Stimulated activated CD4-positive, alpha-beta T cell treated with anti-CD3 and anti-CD28 coated beads, Interleukin-1b, Interleukin-23, amount 100 ng/mL, for 48 hours (primary cell): ENCODE data around the gene RAB40B.
A peak's percentile ranks its signal among the peaks of the same experiment; 100 is the strongest.
"Not testable (repeated sequence)": the region's sequence is repeated elsewhere in the genome, so short reads cannot be mapped to it uniquely, and the experiment has no call there.

Source experiments
- DNase-seq: peaks from one replicate; pipeline ENCODE4 v3.0.0-alpha.2; 2020

The RAB40B gene, protein sequence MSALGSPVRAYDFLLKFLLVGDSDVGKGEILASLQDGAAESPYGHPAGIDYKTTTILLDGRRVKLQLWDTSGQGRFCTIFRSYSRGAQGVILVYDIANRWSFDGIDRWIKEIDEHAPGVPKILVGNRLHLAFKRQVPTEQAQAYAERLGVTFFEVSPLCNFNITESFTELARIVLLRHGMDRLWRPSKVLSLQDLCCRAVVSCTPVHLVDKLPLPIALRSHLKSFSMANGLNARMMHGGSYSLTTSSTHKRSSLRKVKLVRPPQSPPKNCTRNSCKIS

GRCh38 chr17:82698065-82698973 lies at the start of gene RAB40B:
Gene RAB40B (minus strand): TSS chr17:82698698. CDS start chr17:82698596, 102 bp downstream.
- peak; percentile 99 for DNase-seq

GRCh38 chr17:82745524-82745923 lies 47.0 kb upstream of the RAB40B start:
- no peak for DNase-seq

DNA sequence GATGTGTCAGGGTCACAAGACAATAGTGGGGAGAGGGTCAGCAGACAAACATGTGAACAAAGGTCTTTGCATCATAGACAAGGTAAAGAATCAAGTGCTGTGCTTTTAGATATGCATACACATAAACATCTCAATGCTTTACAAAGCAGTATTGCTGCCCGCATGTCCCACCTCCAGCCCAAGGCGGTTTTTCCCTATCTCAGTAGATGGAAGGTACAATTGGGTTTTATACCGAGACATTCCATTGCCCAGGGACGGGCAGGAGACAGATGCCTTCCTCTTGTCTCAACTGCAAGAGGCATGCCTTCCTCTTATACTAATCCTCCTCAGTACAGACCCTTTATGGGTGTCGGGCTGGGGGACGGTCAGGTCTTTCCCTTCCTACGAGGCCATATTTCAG lies 46.2 kb upstream of the RAB40B start:
- not testable (repeated sequence) for DNase-seq

DNA sequence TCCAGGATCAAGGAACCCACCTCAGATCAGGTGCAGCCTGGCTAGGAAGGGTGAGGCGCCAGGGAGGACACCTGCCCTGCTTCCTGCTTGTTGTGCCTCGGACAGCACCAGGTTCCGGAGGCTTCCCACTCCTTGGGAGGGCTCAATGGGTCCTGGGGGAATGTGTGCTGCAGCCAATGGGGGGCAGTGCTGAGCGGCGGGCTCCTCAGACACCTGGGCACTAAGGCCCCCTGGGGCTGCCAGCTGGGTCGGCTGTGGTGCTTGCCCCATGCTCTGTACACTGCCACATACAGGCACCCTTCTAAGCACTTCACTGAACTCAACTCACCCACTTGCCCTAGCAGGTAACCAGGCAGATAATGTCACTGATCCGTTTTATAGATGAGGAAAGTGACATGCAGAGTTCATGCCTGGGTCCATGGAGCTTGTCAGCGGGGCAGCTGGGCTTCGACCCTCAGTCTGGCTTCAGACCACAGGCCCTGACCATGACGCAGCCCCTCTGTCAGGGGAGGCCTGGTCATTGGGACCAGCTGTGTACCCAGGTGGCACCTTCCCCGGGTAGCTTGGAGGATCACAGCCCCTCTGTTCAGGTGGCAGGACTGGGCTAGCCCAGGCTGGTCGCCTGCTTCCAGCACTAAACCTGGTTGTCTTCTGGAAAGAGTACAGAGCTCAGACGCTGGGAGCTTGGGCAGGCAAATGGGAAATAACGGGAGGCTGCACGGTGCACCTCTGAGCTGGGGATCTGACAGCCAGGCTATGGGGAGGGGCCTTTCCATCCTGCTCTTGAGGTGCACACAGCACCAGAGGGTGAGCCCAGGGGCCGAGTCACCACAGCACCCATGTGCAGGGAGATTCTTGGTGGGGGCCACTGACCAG lies 45.1 kb upstream of the RAB40B start:
- DNase-seq, result no peak

DNA sequence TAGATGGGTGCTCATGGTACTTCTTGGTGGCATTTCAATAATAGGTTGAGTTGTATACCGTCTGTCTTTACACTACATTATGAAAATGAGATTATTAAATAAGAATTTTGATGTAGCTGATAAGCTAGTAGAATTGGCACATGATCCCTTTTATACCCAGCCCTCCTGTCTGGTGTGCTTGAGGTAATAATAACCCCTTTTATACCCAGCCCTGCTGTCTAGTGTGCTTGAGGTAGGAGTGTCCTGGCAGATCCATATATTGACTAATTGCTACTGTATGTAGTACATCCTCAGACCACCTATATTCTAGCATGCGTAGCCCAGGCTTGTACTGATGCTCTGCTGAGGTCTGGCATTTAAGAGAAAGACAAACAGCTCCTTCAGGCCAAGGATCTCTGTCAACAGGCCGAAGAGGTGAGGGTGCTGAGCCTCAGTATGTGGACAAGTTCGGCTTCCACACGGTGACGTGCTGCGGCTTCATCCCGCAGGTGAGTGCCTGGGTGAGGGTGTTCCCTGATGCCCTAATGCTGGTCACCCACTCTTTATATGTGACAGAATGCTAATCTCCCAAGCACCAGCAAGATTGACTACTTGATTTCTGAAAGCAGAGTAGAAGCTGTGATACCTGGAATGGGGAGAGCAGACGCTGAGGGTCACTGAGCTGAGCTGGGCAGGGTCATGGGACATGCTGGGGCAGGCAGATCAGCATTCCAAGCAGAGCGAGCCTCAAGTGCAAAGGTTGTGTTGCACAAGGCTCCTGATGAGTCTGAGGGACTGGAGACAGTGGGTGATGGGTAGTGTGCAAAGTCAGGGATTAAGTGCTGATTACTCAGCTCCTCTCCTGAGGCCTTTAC lies 42.6 kb upstream of the RAB40B start:
- no peak for DNase-seq

GRCh38 chr17:82737967-82738877 lies 39.7 kb upstream of the RAB40B start:
- DNase-seq, result no peak

- no peak for DNase-seq
Measured at GRCh38 chr17:82736511-82737185, 38.1 kb upstream of the RAB40B start.

GRCh38 chr17:82734987-82735866 lies 36.7 kb upstream of the RAB40B start, which contains the start of gene FN3K:
Gene FN3K (plus strand): TSS chr17:82735615. CDS start chr17:82735637, 22 bp downstream.
- DNase-seq, result no peak

GRCh38 chr17:82732118-82732743 lies 33.7 kb upstream of the RAB40B start:
- DNase-seq, result no peak

DNA sequence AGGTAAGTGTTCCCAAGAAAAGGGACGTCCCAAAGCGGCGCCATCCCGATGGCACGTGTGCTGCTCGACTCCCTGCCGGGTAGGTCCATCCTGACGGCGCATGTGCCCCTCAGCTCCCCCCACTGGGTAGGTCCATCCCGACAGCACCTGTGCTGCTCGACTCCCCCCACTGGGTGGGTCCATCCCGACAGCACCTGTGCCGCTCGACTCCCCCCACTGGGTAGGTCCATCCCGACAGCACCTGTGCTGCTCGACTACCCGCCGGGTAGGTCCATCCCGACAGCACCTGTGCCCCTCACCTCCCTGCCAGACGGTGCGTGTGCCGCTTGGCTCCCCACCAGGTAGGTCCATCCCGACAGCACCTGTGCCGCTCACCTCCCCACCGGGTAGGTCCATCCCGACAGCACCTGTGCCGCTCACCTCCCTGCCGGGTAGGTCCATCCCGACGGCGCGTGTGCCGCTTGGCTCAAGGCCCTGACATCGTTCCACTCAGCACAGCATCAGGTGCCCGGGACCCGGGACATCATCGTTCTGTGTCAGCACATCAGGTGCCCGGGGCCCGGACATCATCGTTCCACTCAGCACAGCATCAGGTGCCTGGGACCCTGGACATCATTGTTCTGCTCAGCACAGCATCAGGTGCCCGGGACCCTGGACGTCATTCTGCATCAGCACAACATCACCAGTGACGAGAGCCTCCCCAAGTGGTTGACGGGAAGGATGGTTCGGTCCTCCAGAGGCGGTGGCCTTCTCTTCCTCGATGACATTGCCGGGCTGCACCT lies 31.2 kb upstream of the RAB40B start:
- DNase-seq, result no peak

DNA sequence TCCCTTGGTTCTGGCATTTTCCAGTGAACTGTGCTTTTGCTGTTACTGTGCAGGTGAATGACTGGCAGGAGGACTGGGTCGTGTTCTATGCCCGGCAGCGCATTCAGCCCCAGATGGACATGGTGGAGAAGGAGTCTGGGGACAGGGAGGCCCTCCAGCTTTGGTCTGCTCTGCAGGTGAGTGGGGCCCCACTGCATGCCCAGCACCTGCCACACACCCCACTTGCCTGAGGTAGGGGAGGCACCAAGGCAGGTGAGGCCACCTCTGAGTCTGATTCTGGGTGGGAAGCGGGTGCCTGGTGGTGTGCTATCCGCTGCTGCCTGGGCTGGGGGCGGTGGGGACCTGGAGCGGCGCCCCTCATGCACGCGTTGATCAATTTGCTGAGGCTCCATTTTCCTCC lies 27.9 kb upstream of the RAB40B start:
- no peak for DNase-seq

DNA sequence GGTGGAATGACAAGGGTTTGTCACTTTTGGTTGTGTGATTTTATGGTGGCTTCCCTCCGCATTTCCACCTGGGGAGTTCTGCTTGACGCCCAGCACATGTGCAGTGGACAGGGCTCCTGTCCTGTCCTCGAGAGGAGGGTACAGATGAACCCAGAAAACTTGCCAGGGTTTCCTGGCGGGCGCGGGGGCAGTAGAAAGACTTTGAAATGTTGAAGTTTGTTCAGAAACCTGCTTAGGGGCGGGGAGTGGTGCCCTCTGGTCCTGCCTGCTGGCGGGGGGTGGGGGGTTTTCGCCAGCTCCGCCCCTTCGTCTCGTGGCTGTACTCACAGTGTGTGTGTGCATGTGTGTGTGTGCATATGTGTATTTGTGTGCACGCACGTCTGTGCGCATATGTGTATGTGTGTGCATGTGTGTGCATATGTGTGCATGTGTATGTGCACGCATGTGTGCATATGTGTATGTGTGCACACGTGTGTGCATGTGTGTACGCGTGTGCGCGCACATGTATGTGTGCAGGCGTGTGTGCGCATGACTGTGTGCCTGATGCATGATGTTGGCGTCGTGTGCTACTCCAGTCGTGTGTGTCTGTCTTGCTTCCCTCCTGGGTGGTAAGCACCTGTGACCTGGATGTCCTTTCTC lies 24.8 kb upstream of the RAB40B start:
- no peak for DNase-seq

- no peak for DNase-seq
Measured at GRCh38 chr17:82722341-82723013, 24.0 kb upstream of the RAB40B start.

DNA sequence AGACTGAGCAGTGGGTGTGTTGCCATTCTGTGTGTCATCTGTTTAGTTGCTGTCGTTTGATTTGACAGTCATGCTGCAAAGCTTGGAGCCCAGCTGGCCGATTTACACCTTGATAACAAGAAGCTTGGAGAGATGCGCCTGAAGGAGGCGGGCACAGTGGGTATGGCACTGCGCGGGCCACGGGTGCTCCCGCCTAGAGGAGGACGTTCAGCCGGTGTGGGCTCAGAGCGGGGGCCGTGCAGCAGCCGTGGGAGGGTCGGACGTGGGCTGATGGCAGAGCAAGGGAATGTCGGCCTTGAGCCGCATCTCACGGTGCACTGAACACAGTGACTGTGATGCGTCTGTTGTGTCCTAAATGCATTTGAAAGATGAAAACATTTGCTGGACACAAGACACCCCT lies 21.7 kb upstream of the RAB40B start:
- DNase-seq, result no peak

- no peak for DNase-seq
Measured at GRCh38 chr17:82718986-82719685, 20.6 kb upstream of the RAB40B start.
